Cardiac muscle cell (in vitro differentiated cells and primary cell): ENCODE data around the gene DGKD. TPM values are rescaled to one million over a fixed set of nuclear protein-coding genes. Genes with fewer than 3 reads are reported as not detected.

ENCODE experiments used
- DNase-seq, 2 donors: peaks; one replicate each; pipeline versions ENCODE4 v3.0.0 to v3.0.0-alpha.2; 2010 to 2017; ENCODE audit warnings: low read depth in 1 of 2, low spot score in 1 of 2
- H3K27ac ChIP-seq: fragments of 200-600 bp; sonication (generic); 2 replicates; pipeline ENCODE4 v1.5.1; 2016
- H3K27me3 ChIP-seq: fragments of 200-600 bp; sonication (generic); 2 replicates; pipeline ENCODE4 v1.6.0; 2016; ENCODE audit warnings: control low read depth
- H3K36me3 ChIP-seq: fragments of 200-600 bp; sonication (generic); 2 replicates; pipeline ENCODE4 v1.5.1; 2016; ENCODE audit warnings: control low read depth
- H3K4me1 ChIP-seq: fragments of 200-600 bp; sonication (generic); 2 replicates; pipeline ENCODE4 v1.8.1; 2017; ENCODE audit warnings: low read depth, mild to moderate bottlenecking, mixed run types
- H3K4me3 ChIP-seq: fragments of 200-600 bp; sonication (generic); 2 replicates; pipeline ENCODE4 v1.5.1; 2016; ENCODE audit warnings: mild to moderate bottlenecking
- H3K9me3 ChIP-seq: fragments of 200-600 bp; sonication (generic); 2 replicates; pipeline ENCODE4 v1.5.1; 2017; ENCODE audit warnings: low read depth, mild to moderate bottlenecking, control low read depth
- CTCF ChIP-seq: IDR thresholded peaks from 2 replicates; pipeline ENCODE4 v1.5.1; 2012; ENCODE audit warnings: low read depth, mild to moderate bottlenecking, low read length
- polyA plus RNA-seq: library from polyadenylated mRNA; unstranded; fragments of >200 nt; fragmentation: Nextera tagmentation; extraction: Ambion mirVana; gene quantifications from 2 replicates; pipeline ENCODE4 v1.2.1, GENCODE V29; 2016
- total RNA-seq: library from RNA; depleted of rRNA; stranded (reverse); fragments of >200 nt; gene quantifications from 2 replicates; pipeline ENCODE4 v1.2.3, GENCODE V29; 2016

Gene DGKD
- total and polyA plus RNA-seq, 2 experiments from 2014 or later, result 21.0 to 40.0 TPM

GRCh38 chr2:233413559-233414272, 59.4 kb downstream of the DGKD start:
- H3K27me3 ChIP-seq, result no peaks in the 10 kb centered on the region
- peak overlapping the region; percentile 4 for H3K27ac ChIP-seq
- H3K4me1 ChIP-seq, result peaks cover 7% of the 10 kb centered on the region
- H3K9me3 ChIP-seq, result no peaks in the 10 kb centered on the region
- DNase-seq, result peak in 1 of 2 donors; percentile 66
- H3K36me3 ChIP-seq, result no peaks in the 10 kb centered on the region
- TF ChIP-seq CTCF, result no peak
- H3K4me3 ChIP-seq, result no peak overlapping the region

DNA sequence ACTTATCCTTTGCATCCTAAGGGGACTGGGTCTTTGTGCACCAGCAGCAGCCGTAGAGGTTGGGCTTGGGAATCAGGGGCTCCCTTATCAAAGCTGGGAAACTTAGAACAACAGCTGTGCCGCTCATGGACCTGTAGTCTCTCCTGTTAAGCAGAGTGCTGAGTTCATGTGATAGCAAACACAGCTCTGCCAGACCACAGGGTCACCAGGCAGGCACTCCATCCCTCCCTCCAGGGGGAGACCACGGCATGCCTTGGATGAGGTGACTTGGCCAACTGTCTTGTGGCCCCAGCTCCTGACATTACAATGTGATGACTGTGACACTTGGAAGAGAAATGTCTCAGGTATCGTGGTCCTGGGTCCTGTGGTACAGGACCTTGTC, 60.0 kb downstream of the DGKD start:
- no peaks in the 10 kb centered on the region for H3K9me3 ChIP-seq
- peak overlapping the region; percentile 4 for H3K27ac ChIP-seq
- H3K4me1 ChIP-seq, result peaks cover 11% of the 10 kb centered on the region
- DNase-seq, result peak in 1 of 2 donors; percentile 29
- no peaks in the 10 kb centered on the region for H3K27me3 ChIP-seq
- H3K4me3 ChIP-seq, result no peak overlapping the region
- no peaks in the 10 kb centered on the region for H3K36me3 ChIP-seq
- TF ChIP-seq CTCF, result no peak

- no peak for DNase-seq
- H3K9me3 ChIP-seq, result no peaks in the 10 kb centered on the region
- no peak for TF ChIP-seq CTCF
- no peaks in the 10 kb centered on the region for H3K36me3 ChIP-seq
- H3K27me3 ChIP-seq, result no peaks in the 10 kb centered on the region
- H3K4me3 ChIP-seq, result no peak overlapping the region
- H3K27ac ChIP-seq, result no peak overlapping the region
- peaks cover 19% of the 10 kb centered on the region for H3K4me1 ChIP-seq
Observed at GRCh38 chr2:233414777-233415570, 60.7 kb downstream of the DGKD start.

GRCh38 chr2:233416199-233416598, 61.9 kb downstream of the DGKD start:
- Histone ChIP-seq H3K4me3 (no peak overlapping the region), H3K4me1 (peaks cover 24% of the 10 kb centered on the region), H3K27ac (no peak overlapping the region), H3K27me3 (no peaks in the 10 kb centered on the region), H3K36me3 (no peaks in the 10 kb centered on the region), H3K9me3 (no peaks in the 10 kb centered on the region)
- no peak for DNase-seq
- TF ChIP-seq CTCF, result no peak

DNA sequence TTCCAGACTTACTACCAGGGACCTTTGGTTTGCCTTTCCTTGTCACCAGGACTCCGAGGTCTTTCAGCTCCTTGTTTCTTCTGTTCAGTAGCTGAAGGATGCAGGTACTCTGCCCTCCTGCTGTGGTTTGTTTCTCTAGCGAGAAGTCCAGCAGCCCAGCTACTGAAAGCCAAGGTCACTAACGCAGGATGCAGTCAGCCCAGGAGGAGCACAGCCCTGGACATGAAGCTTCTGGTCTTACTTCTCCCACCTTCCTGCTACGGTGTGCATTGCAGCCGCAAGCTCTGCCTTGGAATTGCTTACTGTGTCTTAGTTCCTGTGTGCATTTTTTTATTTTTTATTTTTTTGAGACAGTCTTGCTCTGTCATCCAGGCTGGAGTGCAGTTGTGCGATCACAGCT, 62.4 kb downstream of the DGKD start:
- H3K4me1 ChIP-seq, result peaks cover 24% of the 10 kb centered on the region
- TF ChIP-seq CTCF, result no peak
- no peak for DNase-seq

More for the DNA sequence above, 62.4 kb downstream of the DGKD start:
- no peaks in the 10 kb centered on the region for H3K36me3 ChIP-seq
- H3K27ac ChIP-seq, result no peak overlapping the region
- H3K4me3 ChIP-seq, result no peak overlapping the region
- no peaks in the 10 kb centered on the region for H3K9me3 ChIP-seq
- no peaks in the 10 kb centered on the region for H3K27me3 ChIP-seq
